Body of pancreas (tissue), 4 donors: Measurements from ENCODE around the gene RREB1.

Experiments used
- CTCF ChIP-seq, 7 experiments: fragments of 450-650 bp in 4 of 7; fragments of 200-600 bp in 3 of 7; sonication (generic) in 3 of 7; IDR thresholded peaks; one replicate each; pipeline ENCODE4 v1.5.1; 2016 to 2019; ENCODE audit warnings: antibody characterized with exemption in 7 of 7
- POLR2A ChIP-seq, 3 donors: fragments of 450-650 bp; IDR thresholded peaks; one replicate each; pipeline ENCODE4 v1.6.1; 2016; ENCODE audit warnings: antibody characterized with exemption in 3 of 3, mild to moderate bottlenecking in 2 of 3

- TF ChIP-seq CTCF (IDR thresholded peaks at IDR 0.05) (no peak), POLR2A (IDR thresholded peaks at IDR 0.05) (no peak)
Measured at GRCh38 chr6:7144872-7145584, 37.3 kb downstream of the RREB1 start.
